ENCODE measurements around the gene MRTFB.
"Not testable (repeated sequence)": the region's sequence is repeated elsewhere in the genome, so short reads cannot be mapped to it uniquely, and the experiment has no call there.

The MRTFB gene

GRCh38 chr16:14140923-14141322 lies 69.8 kb downstream of the MRTFB start:
- DNase-seq, result no peak

DNA sequence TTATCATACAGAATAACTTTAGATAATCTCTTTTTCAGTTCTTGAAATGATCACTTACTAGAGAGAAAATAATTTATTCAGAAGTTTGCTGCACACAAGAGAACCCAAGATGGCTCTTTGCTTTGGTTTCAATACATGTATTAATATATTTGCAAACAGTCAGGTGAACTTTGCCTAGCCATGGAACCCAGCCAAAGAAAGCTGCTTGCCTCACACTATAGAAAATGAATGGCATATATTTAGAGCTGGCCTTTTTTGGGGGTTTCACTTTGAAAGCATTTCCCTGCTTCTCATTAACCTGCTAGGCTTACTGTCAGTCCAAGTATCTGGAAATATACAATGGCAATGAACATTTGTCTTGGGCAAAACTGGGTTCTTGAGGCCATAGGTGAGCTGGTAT lies 75.3 kb downstream of the MRTFB start:
- no peak for DNase-seq

- no peak for DNase-seq
Observed at GRCh38 chr16:14148016-14148415, 76.9 kb downstream of the MRTFB start.

- DNase-seq, result no peak
Observed at GRCh38 chr16:14148569-14148968, 77.5 kb downstream of the MRTFB start.

DNA sequence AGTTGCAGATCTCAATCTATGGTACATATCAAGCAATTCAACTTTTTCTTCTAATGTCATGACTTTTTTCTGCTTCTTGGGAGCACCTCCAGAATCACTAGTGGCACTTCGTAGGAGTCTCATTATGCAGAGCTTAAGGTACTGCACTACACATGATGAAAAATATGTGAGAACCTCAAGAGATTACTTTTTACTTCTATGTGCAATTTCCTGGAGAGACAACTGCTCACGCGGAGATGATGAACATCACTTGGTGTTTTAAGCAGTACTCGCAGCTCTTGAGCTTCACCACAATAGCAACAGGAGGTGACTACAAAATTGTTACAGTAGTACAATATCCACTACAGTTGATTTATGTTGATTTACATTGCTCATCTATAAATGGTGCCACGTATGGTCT lies 79.7 kb downstream of the MRTFB start:
- no peak for DNase-seq

DNA sequence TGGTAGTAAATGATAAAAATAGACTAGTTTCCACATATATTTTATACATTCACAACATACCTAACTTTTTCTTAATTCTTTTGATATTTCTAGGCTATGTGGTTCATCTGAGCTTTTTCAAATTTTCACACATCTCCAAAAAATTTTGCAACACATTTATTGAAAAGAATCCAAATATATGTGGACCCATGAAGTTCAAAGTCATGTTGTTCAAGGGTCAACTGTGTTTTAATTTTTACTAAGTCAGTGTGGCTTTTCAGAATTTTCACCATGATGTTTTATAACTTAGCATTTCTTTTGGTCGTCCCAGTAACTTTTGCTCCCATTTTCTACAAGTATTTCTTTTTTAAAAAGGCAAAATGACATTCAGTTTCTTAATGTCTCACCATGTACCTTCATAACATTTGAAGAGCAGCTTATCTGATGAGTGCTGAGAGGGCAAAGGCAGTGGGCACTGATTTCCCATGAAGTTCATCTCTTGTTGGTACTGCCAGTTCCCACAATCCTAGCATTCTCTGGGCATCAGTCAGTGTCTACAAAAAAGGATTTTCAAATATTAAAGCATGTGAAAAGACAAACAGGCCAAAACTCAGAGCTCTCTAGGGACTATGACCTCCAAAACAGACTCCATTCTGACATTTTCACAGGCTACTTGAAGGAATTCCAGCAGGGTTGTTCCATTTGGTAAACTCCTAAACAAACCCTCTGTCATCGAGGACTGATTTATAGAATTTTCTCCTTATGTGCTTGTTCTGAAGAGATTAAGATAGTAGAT lies 80.3 kb downstream of the MRTFB start:
- no peak for DNase-seq

- DNase-seq, result no peak
Observed at GRCh38 chr16:14155572-14156190, 84.6 kb downstream of the MRTFB start.

- DNase-seq, result no peak
Observed at GRCh38 chr16:14164916-14165662, 94.0 kb downstream of the MRTFB start.

DNA sequence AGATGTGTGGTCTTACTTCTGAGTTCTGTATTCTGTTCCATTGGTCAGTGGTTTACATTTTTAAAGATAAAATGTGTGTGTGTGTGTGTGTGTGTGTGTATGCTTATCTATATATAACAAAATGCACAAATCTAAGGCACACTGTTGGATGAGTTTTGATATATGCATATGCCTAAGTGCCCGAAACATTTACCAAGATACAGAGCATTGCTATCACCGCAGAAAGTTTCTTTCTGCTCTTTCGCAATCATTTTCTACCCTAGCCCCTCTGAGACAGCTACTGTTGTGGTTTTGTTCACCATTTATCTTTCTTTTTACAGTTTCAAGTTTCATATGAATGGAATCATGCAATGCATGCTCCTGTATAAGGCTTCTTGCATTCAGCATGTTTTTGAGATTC lies 97.0 kb downstream of the MRTFB start:
- no peak for DNase-seq

DNA sequence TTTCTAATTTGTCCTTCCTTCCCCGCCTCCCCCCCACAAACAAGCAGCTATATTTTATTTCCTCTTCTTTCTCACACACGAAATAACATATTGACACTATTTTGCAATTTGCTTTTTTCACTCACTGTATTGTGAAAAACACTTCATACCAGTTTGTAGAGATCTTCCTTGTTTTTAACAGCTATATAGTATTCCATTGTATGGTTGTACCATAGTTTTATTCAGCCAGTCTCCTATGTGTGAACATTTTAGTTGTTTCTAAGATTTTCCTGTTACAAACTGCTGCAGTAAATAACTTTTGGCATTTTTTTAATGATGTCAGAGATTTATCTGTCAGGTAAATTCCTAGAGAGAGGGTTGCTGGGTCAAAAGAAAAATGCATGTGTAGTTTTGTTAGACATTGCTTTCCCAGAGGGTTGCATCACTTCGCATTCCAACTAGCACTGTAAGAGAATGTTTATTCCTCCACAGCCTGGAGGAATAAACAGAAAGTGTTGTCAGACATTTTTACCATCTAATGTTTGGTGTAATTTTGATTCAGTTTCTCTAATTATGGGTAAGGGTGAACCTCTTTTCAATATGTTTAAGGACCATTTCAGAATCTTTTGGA lies 101.2 kb downstream of the MRTFB start:
- DNase-seq, result no peak

DNA sequence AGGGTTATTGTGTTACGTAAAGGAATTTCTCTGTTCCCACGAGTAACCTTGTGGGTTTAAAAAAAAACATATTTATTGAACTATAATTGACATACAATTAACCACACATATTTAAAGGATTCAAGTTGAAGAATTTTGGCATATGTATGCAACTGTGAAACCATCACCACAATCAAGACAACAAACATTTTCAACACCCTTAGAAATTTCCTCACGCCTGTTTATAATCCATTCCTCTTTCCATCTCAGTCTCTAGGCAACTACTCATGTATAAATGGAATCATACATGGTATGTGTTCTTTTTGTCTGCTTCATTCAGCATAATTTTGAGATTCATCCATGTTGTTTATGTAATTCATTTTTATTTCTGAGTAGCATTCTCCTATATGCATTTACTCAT lies 104.0 kb downstream of the MRTFB start:
- DNase-seq, result no peak

- no peak for DNase-seq
Observed at GRCh38 chr16:14177704-14178103, 106.6 kb downstream of the MRTFB start.

DNA sequence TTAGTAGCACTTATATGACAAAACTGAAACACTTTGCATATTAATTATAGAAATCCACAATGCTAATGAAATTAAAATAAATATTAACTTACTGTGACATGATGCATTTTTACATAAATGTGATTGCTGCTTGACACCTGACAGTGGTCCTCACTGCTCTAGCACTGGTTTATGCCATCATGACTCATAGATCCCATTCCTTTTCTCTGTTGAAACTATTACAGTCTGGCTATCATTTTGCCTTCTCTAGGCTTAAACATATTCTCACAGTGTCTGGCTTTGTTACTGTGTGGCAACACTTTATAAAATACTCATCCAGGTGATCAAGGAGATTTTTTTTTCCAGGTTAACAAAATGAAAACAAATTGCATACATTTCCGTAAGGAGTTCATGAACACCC lies 108.0 kb downstream of the MRTFB start:
- no peak for DNase-seq

- DNase-seq, result no peak
Observed at GRCh38 chr16:14180481-14180944, 109.4 kb downstream of the MRTFB start.

GRCh38 chr16:14181371-14182050 lies 110.4 kb downstream of the MRTFB start:
- no peak for DNase-seq

DNA sequence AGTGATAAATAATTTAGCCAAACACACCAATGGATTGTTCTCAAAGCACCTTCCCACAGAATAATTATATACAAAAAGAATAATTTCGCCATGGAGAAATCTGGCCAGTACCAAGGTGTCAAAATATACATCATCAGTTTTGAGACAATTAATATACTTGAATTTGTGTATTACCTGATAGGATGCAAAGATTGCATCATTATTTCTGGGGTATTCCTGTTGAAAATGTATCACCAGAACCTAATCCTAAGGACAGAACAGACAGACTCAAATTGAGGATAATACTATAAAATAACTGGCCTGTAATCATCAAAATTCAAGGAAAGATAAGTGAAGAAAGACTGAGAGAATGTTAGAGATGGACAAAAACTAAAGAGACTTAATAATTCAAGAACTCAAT lies 111.9 kb downstream of the MRTFB start:
- DNase-seq, result no peak

- DNase-seq, result not testable (repeated sequence)
Observed at GRCh38 chr16:14183962-14184361, 112.8 kb downstream of the MRTFB start.

DNA sequence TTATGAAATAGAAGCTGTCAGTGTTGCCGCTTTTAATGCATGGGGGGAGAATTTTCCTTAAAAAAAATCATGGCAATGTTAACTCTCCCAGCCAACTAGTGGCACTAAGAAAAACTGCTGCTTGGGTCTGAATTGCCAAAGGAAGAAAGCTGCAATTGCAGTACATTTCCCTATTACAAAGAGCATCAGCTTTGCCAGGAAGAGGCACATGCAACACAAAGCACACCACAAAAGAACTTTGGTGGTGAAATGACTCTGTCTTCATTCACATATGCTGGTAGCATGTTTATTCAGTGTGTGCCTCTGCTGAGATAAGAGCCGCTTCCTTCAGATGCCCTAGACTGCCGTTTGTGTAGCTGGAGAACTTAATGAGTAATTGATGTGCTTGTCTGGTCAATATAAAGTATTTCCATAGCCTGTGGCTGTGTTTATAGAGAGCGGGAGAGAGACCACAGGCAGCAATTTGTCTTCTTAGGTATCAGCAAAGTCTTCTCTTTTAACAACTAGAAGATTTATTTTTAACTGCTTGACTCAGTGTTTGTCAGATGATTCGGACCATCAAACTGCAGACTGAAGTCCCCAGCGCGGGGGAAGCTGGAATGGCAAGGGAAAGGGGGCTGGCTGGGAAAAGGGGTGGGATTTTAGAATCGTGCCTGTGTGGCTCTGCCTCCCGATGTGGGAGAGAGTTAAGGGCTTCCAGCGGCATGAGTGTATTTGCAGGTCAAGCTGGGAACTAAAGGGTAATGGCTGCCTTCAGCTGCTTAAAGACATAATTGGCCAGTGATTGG lies 115.1 kb downstream of the MRTFB start:
- no peak for DNase-seq

- DNase-seq, result no peak
Observed at GRCh38 chr16:14186795-14187221, 115.7 kb downstream of the MRTFB start.

- no peak for DNase-seq
Observed at GRCh38 chr16:14187517-14188338, 116.6 kb downstream of the MRTFB start.

DNA sequence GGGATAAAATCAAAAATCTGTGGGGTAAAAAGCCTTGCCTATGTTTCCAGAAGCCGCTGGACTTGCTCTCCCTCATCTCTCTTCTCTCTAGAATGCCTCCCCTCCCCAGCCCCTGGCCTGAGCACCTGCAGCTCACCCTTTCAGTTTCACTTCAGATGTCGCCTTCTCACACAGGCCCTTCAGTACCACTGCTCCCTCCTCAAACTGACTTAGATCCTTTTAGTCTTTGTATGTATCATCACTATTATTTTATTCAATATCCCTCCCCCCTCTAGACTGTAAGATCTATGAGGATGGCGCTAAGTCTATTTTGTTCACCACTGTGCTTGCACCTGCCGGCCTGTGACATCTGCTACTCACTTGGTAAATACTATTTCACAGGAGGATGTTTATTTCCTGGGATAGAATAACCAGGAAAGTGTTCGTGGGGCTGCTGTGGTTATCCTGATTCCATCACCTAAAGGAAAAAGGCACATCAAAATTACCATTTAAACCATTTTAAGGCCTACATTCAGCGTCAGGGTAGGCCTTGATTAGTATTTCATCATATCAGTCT lies 122.3 kb downstream of the MRTFB start:
- peak in 2 of 4 experiments; percentile 6 to 8 for DNase-seq

Measured in activated CD4-positive, CD25-positive, alpha-beta regulatory T cell (primary cell).